ENCODE measurements around the gene PDZRN3. TPM values are rescaled to one million over a fixed set of nuclear protein-coding genes. Genes with fewer than 3 reads are reported as not detected.
A peak's percentile ranks its signal among the peaks of the same experiment; 100 is the strongest.

PDZRN3 gene
- total and polyA plus RNA-seq, 11 donors: 30.2 to 163 (median 76.7) TPM

GRCh38 chr3:73511571-73512525, 112.9 kb downstream of the PDZRN3 start:
- TF ChIP-seq, protein P1, sequence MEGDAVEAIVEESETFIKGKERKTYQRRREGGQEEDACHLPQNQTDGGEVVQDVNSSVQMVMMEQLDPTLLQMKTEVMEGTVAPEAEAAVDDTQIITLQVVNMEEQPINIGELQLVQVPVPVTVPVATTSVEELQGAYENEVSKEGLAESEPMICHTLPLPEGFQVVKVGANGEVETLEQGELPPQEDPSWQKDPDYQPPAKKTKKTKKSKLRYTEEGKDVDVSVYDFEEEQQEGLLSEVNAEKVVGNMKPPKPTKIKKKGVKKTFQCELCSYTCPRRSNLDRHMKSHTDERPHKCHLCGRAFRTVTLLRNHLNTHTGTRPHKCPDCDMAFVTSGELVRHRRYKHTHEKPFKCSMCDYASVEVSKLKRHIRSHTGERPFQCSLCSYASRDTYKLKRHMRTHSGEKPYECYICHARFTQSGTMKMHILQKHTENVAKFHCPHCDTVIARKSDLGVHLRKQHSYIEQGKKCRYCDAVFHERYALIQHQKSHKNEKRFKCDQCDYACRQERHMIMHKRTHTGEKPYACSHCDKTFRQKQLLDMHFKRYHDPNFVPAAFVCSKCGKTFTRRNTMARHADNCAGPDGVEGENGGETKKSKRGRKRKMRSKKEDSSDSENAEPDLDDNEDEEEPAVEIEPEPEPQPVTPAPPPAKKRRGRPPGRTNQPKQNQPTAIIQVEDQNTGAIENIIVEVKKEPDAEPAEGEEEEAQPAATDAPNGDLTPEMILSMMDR (IDR thresholded peaks at IDR 0.05): no peak
- no peak for TF ChIP-seq POLR2A (IDR thresholded peaks at IDR 0.05)
- intact Hi-C loops (cut with DNase I): loop anchor here in 4 of 10 donors (2.0 to 10.0 kb wide), 5 partner anchors 105 to 335 kb away; partner anchors contain the start of gene PDZRN3 (in 1 of the 4)
- 41 to 58% (median 56%) methylated on average over 21 of the region's 21 CpGs for WGBS, 4 donors
- H3K27me3 ChIP-seq: no peaks in the 10 kb centered on the region
- H3K4me3 ChIP-seq: peak overlapping the region in 1 of 12 donors; percentile 10
- H3K4me1 ChIP-seq: peaks cover 0 to 83% (median 27%) of the 10 kb centered on the region in 12 donors
- ATAC-seq (no peak), DNase-seq (no peak)
- H3K27ac ChIP-seq: peak overlapping the region in 5 of 12 donors; percentile 3 to 85 (median 8)
- H3K36me3 ChIP-seq: no peaks in the 10 kb centered on the region
- H3K9me3 ChIP-seq: no peaks in the 10 kb centered on the region

DNA sequence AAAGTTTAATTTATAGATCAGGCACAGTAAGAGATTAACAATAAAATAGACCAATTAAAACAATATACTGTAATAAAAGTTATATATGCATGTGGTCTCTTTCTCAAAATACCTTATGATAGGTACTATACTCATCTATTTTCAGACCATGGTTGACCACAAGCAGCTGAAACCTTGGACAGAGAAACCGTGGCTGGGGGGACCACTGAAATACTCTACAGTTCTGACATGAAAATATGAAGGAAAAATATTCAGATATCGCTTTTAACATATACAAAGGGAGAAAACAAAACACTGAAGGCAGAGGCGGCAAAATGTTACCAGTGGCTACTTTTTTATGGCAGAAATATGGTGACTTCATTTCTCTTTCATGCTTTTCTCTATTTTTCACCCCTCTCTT, 114.0 kb downstream of the PDZRN3 start:
- TF ChIP-seq, protein P1 (IDR thresholded peaks at IDR 0.05): no peak
- no peak for TF ChIP-seq POLR2A (IDR thresholded peaks at IDR 0.05)
- no peaks in the 10 kb centered on the region for H3K9me3 ChIP-seq
- WGBS, 4 donors: 76 to 83% (median 79%) methylated on average over 3 of the region's 3 CpGs
- H3K4me1 ChIP-seq: peaks cover 0 to 77% (median 24%) of the 10 kb centered on the region in 12 donors
- intact Hi-C loops (cut with DNase I): loop anchor here in 4 of 10 donors (2.0 to 10.0 kb wide), 5 partner anchors 107 to 337 kb away; partner anchors contain the start of gene PDZRN3 (in 1 of the 4)
- DNase-seq (no peak), ATAC-seq (no peak)
- H3K4me3 ChIP-seq: no peak overlapping the region
- no peaks in the 10 kb centered on the region for H3K27me3 ChIP-seq
- no peaks in the 10 kb centered on the region for H3K36me3 ChIP-seq
- peak overlapping the region in 4 of 12 donors; percentile 39 to 85 (median 68) for H3K27ac ChIP-seq

- Histone ChIP-seq H3K4me3 (no peak overlapping the region), H3K27me3 (no peaks in the 10 kb centered on the region), H3K9me3 (no peaks in the 10 kb centered on the region), H3K27ac (peak overlapping the region in 7 of 12 donors; percentile 21 to 85 (median 52)), H3K36me3 (no peaks in the 10 kb centered on the region), H3K4me1 (peaks cover 0 to 75% (median 24%) of the 10 kb centered on the region in 12 donors)
- intact Hi-C loops (cut with DNase I): loop anchor here in 4 of 10 donors (2.0 to 10.0 kb wide), 5 partner anchors 107 to 337 kb away; partner anchors contain the start of gene PDZRN3 (in 1 of the 4)
- DNase-seq (no peak), ATAC-seq (no peak)
- 77 to 86% (median 81%) methylated on average over 4 of the region's 4 CpGs for WGBS, 4 donors
- TF ChIP-seq, protein P1 (IDR thresholded peaks at IDR 0.05): no peak
- TF ChIP-seq POLR2A (IDR thresholded peaks at IDR 0.05): no peak
Observed at GRCh38 chr3:73510334-73510733, 114.4 kb downstream of the PDZRN3 start.

DNA sequence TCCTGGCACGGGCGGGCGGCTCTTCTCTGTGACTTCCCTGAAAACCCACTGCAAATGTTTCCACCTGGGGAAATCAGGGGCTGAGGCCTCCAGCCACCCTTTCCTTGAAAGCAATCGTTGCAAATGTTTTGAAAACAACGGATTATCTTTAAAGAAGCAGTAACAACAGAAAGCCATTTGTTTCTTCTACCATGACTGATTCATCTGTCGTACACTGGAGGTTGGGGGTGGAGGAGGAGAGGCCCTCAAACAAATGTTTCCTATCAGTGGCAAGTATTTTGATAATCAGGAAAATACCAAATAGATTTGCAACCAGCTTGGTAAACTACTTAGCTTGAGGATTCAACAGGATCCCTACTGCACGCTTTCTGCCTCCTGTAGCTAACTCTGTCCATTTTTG, 114.9 kb downstream of the PDZRN3 start:
- 42 to 47% (median 45%) methylated on average over 7 of the region's 7 CpGs for WGBS, 4 donors
- TF ChIP-seq POLR2A (IDR thresholded peaks at IDR 0.05): no peak

More for the DNA sequence above, 114.9 kb downstream of the PDZRN3 start:
- Histone ChIP-seq H3K4me1 (peaks cover 0 to 72% (median 26%) of the 10 kb centered on the region in 12 donors), H3K36me3 (no peaks in the 10 kb centered on the region), H3K27me3 (no peaks in the 10 kb centered on the region), H3K27ac (peak overlapping the region in 10 of 12 donors; percentile 0 to 85 (median 48)), H3K9me3 (no peaks in the 10 kb centered on the region), H3K4me3 (no peak overlapping the region)
- ATAC-seq (no peak), DNase-seq (no peak)
- intact Hi-C loops (cut with DNase I): loop anchor here (2.0 to 10.0 kb wide), 11 partner anchors 55 to 339 kb away; partner anchors contain the start of gene PDZRN3 (in 6 of the 10)

Measured in heart left ventricle (tissue), 16 donors.